VCaP (cell line): ENCODE measurements around the gene MCF2L.

Experiments used
- H3K27ac ChIP-seq: fragments of 450-650 bp; 2 replicates; pipeline ENCODE4 v1.5.1; 2017
- CTCF ChIP-seq: fragments of 450-650 bp; conservative IDR thresholded peaks from 2 replicates; pipeline ENCODE4 v1.5.1; 2017; ENCODE audit warnings: mild to moderate bottlenecking, moderate library complexity

Gene MCF2L

GRCh38 chr13:113059891-113060290, 90.9 kb downstream of the MCF2L start:
- H3K27ac ChIP-seq, result no peak overlapping the region
- TF ChIP-seq CTCF, result no peak

- no peak for TF ChIP-seq CTCF
- no peak overlapping the region for H3K27ac ChIP-seq
Observed at GRCh38 chr13:113060557-113061270, 91.7 kb downstream of the MCF2L start.

GRCh38 chr13:113061271-113061625, 92.2 kb downstream of the MCF2L start:
- TF ChIP-seq CTCF, result no peak
- H3K27ac ChIP-seq, result no peak overlapping the region

DNA sequence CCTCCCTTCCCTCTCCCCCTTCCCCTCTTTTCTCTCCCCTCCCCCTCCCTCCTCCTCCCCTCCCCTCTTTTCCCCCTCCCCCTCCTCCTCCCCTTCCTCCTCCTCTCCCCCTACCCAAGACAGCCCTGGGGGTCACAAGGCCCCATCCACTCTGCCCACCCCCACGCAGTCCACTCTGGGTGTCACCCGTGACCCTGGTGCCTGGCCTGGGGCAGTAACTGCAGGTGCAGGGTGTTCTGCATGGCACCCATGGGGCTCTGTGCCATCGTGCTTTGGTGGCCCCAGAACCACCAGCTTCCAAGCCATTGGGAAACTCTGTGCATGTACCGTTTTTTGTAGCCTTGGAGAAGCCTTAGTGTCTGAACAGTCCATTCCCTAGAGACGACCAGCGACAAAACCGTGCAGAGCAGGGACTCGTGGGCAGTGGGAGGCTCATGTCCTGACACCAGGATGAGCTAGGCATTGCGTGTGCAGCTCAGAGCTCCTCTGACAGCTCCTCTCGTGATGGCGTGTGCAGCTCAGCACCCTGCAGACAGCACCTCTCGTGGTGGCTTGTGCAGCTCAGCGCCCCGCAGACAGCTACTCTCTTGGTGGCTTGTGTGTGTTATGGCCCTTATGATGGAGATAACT, 92.9 kb downstream of the MCF2L start:
- TF ChIP-seq CTCF, result no peak
- H3K27ac ChIP-seq, result no peak overlapping the region

GRCh38 chr13:113062691-113063090, 93.7 kb downstream of the MCF2L start:
- H3K27ac ChIP-seq, result no peak overlapping the region
- TF ChIP-seq CTCF, result no peak

DNA sequence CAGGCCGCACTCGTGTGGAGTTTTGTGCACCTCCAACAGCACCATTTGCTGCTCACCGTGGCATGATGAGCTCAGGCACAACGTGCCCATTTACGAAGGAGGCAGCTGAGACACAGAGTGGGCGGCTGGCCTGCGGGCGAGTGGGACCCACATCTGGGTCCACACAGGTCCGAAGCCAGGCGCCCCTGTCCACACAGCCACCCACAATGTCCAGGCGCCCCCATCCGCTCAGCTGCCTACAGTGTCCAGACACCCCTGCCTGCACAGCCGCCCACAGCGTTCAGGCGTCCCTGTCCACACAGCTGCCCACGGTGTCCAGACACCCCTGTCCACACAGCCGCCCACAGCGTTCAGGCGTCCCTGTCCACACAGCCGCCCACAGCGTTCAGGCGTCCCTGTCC, 94.1 kb downstream of the MCF2L start:
- H3K27ac ChIP-seq, result no peak overlapping the region
- TF ChIP-seq CTCF, result no peak

- no peak for TF ChIP-seq CTCF
- no peak overlapping the region for H3K27ac ChIP-seq
Observed at GRCh38 chr13:113064000-113064533, 95.1 kb downstream of the MCF2L start.
